GM19025 (cell line): Measurements from ENCODE around the gene DLG4.
"Not testable (repeated sequence)": the region's sequence is repeated elsewhere in the genome, so short reads cannot be mapped to it uniquely, and the experiment has no call there.

Experiments
- ATAC-seq: cut with Tn5 transposase; IDR thresholded peaks from one replicate; pipeline ENCODE4 v1.9.1; 2021; ENCODE audit warnings: mild to moderate bottlenecking, low read depth, moderate library complexity; ENCODE audit not compliant: unreplicated experiment

Gene DLG4

GRCh38 chr17:7191571-7192270, 27.9 kb downstream of the DLG4 start:
- no peak for ATAC-seq

DNA sequence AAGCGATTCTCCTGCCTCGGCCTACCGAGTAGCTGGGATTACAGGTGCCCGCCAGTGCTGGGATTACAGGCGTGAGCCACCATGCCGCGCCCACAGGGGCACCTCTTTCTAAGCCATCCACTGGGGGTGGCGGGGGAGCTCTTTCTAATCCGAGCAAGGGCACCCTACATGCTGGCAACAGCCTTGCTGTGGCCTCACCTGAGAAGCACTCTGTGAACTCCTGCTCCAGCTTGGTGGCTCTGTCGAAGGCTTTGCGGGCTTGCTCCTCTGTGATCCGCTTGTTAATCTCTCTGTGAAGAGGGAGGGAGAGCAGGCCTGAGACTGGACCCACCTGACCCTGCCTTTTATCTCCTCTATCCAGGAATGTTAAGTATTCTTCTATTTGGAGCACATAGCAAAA, 28.6 kb downstream of the DLG4 start:
- ATAC-seq, result no peak

DNA sequence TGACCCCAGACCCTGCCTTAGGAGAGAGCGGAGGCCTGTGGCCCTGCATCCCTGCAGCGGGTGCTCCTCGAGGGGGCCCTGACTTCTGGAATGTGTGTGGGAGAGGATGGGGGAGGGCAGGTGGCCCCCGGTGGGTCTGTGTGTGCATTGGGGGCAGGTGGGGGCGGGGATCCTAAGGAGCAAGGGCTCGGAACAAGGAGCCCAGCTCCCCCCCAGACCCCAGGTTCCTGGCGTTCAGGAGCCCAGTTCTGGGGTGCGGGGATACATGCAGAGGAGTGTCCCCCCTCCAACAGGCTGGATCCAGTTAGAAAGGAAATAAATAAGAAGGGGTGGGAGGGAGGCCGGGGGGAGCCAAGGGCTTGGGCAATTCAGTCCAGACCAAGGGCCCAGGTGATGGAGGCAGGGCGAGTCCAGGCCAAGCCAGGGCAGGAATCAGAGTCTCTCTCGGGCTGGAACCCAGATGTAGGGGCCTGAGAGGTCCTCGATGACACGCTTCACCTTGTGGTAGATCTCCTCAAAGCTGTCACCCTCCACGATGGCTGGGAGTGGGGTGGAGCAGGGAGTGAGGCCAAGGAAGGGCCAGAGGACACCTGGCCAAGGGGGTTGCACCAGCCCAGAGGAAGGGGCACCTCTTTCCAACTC, 29.2 kb downstream of the DLG4 start:
- ATAC-seq, result no peak

- ATAC-seq, result no peak
Measured at GRCh38 chr17:7186241-7186640, 33.4 kb downstream of the DLG4 start.

DNA sequence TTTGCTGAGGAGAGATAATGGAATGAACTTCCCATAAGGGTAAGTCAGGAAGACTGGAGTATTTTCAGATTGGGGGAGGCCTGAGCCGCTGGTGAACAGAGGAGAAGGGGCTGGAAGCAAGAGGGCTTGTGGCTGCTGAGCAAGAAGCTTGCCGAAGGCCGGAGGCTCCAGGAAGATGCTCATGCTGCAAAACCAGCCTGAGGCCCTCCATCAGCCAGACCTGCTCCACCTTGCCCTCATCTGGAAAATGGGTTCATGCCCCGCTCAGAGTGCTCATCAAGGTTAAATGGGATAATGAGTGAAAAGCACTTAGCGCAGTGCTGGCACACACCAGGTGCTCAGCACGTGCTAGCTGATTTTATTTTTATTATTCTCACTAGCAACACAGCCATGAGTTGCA, 35.0 kb downstream of the DLG4 start:
- no peak for ATAC-seq

GRCh38 chr17:7184091-7184488, 35.5 kb downstream of the DLG4 start:
- no peak for ATAC-seq

DNA sequence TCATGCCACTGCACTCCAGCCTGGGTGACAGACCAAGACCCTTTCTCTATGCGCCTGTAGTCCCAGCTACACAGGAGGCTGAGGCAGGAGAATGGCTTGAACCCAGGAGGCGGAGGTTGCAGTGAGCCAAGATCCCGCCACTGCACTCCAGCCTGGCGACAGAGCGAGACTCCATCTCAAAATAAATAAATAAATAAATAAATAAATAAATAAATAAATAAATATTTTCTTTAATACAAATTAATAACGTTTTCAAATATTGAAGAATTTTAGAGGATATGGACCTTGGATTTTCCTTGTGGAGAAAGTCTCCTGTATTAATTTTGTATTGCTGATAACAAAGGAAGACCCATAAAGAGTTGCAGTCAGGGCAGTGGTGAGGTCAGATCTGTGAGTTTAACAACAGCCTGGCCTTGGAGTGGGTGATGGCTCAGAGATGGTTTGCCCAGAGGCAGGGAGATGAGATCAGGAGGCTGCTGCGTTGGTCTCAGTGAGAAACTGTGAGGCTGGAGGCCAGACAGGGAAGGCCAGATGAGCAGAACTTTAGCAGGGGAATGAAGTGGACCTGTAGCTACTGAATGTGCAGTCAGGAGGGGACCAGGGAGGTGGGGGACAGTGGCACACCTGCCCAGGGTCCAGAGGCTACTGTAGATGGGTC, 36.1 kb downstream of the DLG4 start:
- no peak for ATAC-seq

GRCh38 chr17:7182101-7182500, 37.5 kb downstream of the DLG4 start:
- ATAC-seq, result not testable (repeated sequence)

DNA sequence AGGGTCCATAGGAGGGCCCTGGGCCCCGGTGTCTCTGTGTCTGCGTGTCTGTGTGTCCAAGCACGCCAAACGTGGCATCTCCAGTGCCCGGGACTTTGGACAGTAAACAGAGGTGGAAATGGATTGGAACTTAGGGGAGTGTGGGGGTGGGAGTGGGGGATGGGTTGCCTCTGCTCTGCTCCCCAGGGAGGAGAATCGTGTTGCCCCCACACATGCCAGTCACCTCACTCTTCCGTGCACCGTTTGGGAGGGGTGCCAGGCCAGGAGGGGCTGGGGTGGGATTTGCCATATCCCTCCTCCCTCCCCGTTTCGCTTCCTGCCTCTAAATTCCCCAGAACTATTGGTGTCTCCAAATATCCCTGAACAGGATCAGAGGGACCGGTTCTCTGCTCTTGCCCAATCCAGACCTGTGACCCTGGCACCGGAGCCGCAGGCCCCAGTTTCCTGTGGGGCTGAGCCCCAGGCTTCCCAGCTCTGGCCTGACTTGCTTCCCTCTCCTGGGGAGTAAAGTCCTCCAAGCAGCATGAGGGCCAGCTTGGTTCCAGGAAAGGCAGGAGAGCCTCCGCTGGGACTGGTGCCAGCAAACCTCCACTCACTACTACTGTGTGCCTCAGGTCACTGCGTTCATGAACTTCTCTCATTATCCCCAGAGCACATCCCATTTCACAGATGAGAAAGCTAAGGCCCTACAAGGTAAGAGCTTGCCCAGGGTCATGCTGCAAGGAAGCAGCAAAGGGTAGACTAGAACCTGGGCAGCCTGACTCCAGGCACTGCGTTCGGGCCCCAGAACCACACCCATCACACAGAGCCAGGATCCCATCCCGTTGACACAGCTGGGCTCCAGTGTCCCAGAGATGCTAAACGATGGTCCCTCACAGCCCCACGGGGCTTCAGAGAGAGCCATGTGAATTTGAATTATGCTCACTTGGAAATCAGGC, 40.0 kb downstream of the DLG4 start, which contains the start of gene ASGR1:
TSS of gene ASGR1 (minus strand) at position 54 of the 938 bp plus-strand sequence. CDS start 807 bp downstream, outside the sequence.
- ATAC-seq, result no peak

- ATAC-seq, result no peak
Measured at GRCh38 chr17:7178973-7179316, 40.7 kb downstream of the DLG4 start.

DNA sequence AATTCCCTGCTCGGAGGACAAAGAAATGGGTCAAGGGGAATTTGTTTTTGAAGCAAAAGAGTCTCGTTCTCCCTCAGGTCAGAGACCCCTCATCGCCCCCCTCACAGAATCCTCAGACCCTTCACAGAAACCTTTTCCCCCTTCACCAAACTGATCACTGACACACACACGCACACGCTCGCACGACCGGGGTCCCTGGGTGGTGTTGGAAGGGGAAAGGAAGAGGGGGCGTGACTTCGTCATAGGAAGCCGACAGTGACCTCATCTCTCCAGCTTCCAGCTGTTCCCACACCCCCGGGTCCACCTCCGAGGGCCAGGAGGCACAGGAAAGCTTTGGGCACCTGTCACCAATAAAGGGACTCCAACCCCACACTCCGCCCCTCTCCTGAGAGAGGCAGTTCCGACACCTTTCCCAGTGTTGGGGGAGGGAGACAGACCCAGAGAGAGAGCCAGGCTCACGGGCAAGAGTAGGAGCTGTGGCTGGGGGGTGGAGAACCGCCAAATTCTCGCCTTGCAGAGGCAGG, 41.6 kb downstream of the DLG4 start:
- no peak for ATAC-seq

GRCh38 chr17:7177191-7177953, 42.3 kb downstream of the DLG4 start:
- no peak for ATAC-seq

- ATAC-seq, result no peak
Measured at GRCh38 chr17:7176841-7177190, 42.8 kb downstream of the DLG4 start.

DNA sequence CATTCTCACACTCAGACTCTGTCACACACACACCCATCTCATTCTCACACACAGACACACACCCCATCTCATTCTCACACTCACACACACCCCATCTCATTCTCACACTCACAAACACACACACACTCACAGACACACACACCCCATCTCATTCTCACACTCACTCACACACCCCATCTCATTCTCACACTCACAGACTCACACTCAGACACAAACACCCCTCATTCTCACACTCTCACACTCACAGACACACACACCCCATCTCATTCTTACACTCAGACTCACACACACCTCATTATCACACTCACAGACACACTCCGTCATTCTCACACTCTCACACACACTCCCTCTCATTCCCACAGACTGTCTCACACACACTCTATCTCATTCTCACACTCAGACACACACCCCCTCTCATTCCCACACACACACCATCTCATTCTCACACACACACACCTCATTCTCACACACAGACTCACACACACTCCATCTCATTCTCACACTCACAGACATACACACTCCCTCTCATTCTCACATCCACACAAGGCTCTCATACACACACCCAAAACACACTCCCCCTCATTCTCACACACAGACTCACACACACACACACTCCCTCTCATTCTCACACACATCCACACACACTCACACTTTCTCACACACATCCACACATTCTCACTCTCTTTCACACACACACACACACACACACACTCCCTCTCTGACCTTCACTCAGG, 43.4 kb downstream of the DLG4 start:
- no peak for ATAC-seq

GRCh38 chr17:7175330-7175733, 44.3 kb downstream of the DLG4 start:
- no peak for ATAC-seq

DNA sequence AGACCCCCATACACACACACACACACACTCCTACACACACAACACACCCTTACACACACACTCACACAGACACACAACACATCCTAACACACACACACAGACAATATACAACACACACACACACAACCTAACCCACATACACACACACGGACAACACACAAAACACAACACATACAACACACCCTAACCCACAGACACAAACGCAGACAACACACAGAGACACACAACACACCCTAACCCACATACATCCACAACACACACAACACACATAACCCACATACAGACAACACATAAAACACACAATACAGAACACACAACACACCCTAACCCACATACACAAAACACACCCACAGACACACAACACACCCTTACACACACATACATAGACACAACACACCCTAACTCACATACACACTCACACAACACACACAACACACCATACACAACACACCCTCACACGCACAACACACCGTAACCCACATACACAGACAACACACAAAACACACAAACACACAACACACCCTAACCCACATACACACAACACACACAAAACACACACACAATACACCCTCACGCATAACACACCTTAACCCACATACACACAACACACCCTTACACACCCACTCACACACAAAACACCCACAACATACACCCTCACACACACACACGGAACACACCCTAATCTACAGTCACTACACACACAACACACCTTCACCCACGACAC, 44.9 kb downstream of the DLG4 start:
- ATAC-seq, result no peak

GRCh38 chr17:7173687-7174602, 45.7 kb downstream of the DLG4 start:
- ATAC-seq, result no peak
